Measurements from ENCODE around the gene SPATA9.

Gene SPATA9

DNA sequence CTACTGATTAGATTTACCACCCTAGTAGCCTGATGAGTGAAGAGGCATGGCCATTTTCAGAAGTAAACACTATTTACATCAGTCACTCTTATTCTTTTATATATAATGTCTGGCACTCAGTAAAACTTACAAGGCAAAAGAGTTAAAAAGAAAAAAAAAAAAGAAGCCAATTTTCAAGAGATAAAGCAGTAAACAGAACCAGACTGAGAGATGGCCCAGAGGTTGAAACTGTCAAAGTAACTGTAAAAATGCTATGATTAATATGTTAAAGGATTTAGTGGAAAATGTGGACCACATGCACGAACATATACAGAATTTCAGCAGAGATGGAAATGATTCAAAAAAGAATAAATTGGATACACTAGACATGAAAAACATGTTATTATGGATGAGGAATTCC, 69.3 kb downstream of the SPATA9 start:
- FAIRE-seq: no peak

DNA sequence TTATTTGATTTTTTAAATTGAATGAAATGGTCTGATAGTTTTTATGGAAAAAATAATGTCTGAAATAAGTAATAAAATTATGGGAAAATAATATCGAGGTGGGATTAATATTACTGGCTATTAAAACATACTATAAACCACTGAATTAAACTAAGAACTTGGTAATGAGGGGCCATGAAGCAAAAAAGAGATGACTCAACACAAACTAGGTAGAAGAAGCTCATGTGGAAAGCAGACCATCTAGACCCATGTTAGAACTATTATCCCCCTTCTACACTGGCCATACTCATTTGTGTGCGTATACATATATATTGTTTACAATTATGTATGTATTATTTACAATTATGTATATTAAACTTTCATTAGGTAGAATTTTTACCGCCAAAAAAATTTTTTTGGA, 71.4 kb downstream of the SPATA9 start:
- no peak for FAIRE-seq

DNA sequence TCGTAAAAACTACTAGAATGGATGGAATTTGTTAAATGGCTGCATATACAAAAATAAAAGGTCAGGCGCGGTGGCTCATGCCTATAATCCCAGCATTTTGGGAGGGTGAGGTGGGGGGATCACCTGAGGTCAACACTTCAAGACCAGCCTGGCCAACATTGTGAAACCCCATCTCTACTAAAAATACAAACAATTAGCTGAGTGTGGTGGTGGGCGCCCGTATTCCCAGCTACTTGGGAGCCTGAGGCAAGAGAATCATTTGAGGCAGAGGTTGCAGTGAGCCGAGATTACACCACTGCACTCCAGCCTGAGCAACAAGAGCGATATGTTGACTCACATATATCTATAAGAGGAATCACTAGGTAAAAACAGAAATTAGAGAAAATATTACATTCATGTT, 72.2 kb downstream of the SPATA9 start:
- no peak for FAIRE-seq

DNA sequence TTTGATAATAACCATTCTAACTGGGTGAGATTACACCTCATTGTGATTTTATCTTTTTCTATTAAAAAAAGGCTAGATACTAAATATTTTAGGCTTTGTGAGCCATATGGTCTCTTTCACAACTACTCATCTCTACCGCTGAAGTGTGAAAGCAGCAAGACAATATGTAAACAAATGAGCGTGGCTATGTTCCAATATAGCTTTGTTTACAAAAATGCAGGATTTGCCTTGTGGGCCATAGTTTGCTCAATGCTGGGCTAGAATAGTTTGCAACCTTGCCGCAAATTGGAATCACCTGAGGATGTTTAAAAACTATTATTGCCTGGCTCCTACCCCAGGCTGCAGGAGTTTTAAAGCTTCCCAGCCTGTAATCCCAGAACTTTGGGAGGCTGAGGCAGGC, 73.1 kb downstream of the SPATA9 start:
- no peak for FAIRE-seq

Measured in TTC549 (cell line).